ENCODE results near the gene OTX2. TPM values are rescaled to one million over a fixed set of nuclear protein-coding genes. Genes with fewer than 3 reads are reported as not detected.

The OTX2 gene
- total and polyA plus RNA-seq, 2 of the 13 experiments (the other 11 are each of a cell fraction or from before 2014, with no cell fraction given) = not detected

DNA sequence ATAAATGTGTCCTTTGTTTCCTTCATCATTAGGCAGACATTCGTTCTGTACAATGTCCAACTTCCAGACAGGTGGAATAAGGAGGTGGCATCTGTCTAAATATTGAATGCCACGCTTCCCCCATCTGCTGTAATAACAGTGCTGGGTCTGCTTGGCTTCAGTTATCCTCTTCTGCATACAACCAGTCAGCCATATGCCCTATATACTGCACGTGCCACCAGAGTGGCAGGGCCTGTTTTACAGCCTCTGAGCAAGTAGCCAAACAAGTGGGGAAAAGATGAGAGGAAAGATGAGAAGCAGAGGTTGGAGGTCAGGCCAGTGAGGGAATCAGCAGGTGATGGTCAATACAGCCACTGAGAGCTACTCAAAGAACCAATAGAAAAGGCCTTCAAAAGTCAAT, 55.4 kb downstream of the OTX2 start:
- no peak for ATAC-seq
- intact Hi-C loops (cut with micrococcal nuclease; ENCODE audit: unreplicated experiment) = no loop called here
- Histone ChIP-seq H3K9me3 (ENCODE audit: low read length) (no peaks in the 10 kb centered on the region), H3K27me3 (ENCODE audit: control insufficient read depth in 1 of 2, insufficient read depth in 2 of 2, low read length in 2 of 2) (no peaks in the 10 kb centered on the region), H3K36me3 (replicated peaks in 1 of 2; ENCODE audit: control insufficient read depth in 1 of 2, insufficient read depth in 2 of 2, low read length in 2 of 2) (no peaks in the 10 kb centered on the region), H2AFZ (ENCODE audit: low read length) (no peak overlapping the region), H3K4me1 (ENCODE audit: insufficient read depth, low read length) (no peaks in the 10 kb centered on the region), H3K4me3 (replicated peaks in 1 of 3; ENCODE audit: insufficient read depth in 1 of 3, low read depth in 2 of 3, low read length in 3 of 3) (no peak overlapping the region), H3K9ac (ENCODE audit: insufficient read depth, low read depth, low read length) (no peak overlapping the region), H3K4me2 (ENCODE audit: low read depth, low read length) (no peak overlapping the region), H3K27ac (ENCODE audit: extremely low read length, insufficient read depth, low read length) (no peak overlapping the region), H3K79me2 (ENCODE audit: insufficient read depth, low read length) (no peaks in the 10 kb centered on the region), H4K20me1 (ENCODE audit: insufficient read depth, low read length) (no peaks in the 10 kb centered on the region)
- no peak for DNase-seq (ENCODE audit: low spot score)
- no peak for FAIRE-seq
- ChIA-PET POLR2A (no interaction called here), CTCF (ENCODE audit: low intra/inter-chr PET ratio, low total read pairs) (no interaction called here)
- no peak for TF ChIP-seq HOXD1 (CRISPR knock-in tag; IDR thresholded peaks at IDR 0.05)
- TF ChIP-seq ZFX (CRISPR knock-in tag; IDR thresholded peaks at IDR 0.05; ENCODE audit: low read depth) = no peak
- no peak for TF ChIP-seq NFYC (CRISPR knock-in tag; IDR thresholded peaks at IDR 0.05)
- TF ChIP-seq ZMAT3 (CRISPR knock-in tag; conservative IDR thresholded peaks at IDR 0.05) = no peak
- no peak for TF ChIP-seq ZNF260 (CRISPR knock-in tag; IDR thresholded peaks at IDR 0.05; ENCODE audit: borderline replicate concordance, low read depth)
- no peak for TF ChIP-seq AHR (CRISPR knock-in tag; IDR thresholded peaks at IDR 0.05)
- no peak for TF ChIP-seq ZNF329 (CRISPR knock-in tag; IDR thresholded peaks at IDR 0.05; ENCODE audit: low read depth)
- TF ChIP-seq HOXA5 (CRISPR knock-in tag; IDR thresholded peaks at IDR 0.05) = no peak
- no peak for TF ChIP-seq SATB2 (CRISPR knock-in tag; IDR thresholded peaks at IDR 0.05)
- no peak for TF ChIP-seq SMC3 (IDR thresholded peaks at IDR 0.05; ENCODE audit: low read length)
- TF ChIP-seq HCFC1 (IDR thresholded peaks at IDR 0.05; ENCODE audit: low read depth, low read length) = no peak
- TF ChIP-seq RAD21 (CRISPR knock-in tag; IDR thresholded peaks at IDR 0.05) = no peak
- TF ChIP-seq ZNF556 (CRISPR knock-in tag; IDR thresholded peaks at IDR 0.05; ENCODE audit: borderline replicate concordance) = no peak
- TF ChIP-seq ZNF891 (CRISPR knock-in tag; IDR thresholded peaks at IDR 0.05) = no peak
- TF ChIP-seq REPIN1 (CRISPR knock-in tag; IDR thresholded peaks at IDR 0.05; ENCODE audit: borderline replicate concordance, low read depth) = no peak
- TF ChIP-seq ZNF652 (CRISPR knock-in tag; IDR thresholded peaks at IDR 0.05; ENCODE audit: borderline replicate concordance, low read depth) = no peak
- no peak for TF ChIP-seq ZNF670 (CRISPR knock-in tag; IDR thresholded peaks at IDR 0.05; ENCODE audit: borderline replicate concordance)
- BruUV-seq (replicated peaks) = no TSS peak
- WGBS (ENCODE audit: low lambda C conversion rate) = 7% methylated on average over 3 of the region's 3 CpGs
- in situ Hi-C loops (cut with HindIII; ENCODE audit: extremely low pct_ligation_motif_present, low pct_unique_long_range_greater_than_20kb) = no loop called here

Measured in HepG2 (cell line).